ENCODE data around the gene FGF18. TPM values are rescaled to one million over a fixed set of nuclear protein-coding genes. Genes with fewer than 3 reads are reported as not detected.

Gene FGF18
- total RNA-seq, 4 donors from 2014 or later = 0.14 to 0.32 TPM; not detected in 2

GRCh38 chr5:171470420-171470819, 51.0 kb downstream of the FGF18 start:
- TF ChIP-seq POLR2A (IDR thresholded peaks at IDR 0.05) = no peak
- H3K27me3 ChIP-seq = no peaks in the 10 kb centered on the region
- H3K36me3 ChIP-seq = no peaks in the 10 kb centered on the region
- intact Hi-C loops (cut with DNase I; ENCODE audit: low total_unique reads) (no loop called here), in situ Hi-C loops (cut with MboI; ENCODE audit: low pct_ligation_motif_present in 1 of 4, low pct_unique_long_range_greater_than_20kb in 1 of 4, low sequenced_read_pairs in 3 of 4) (no loop called here)
- no peaks in the 10 kb centered on the region for H3K4me1 ChIP-seq
- no peak for DNase-seq
- no peak overlapping the region for H3K27ac ChIP-seq
- no peaks in the 10 kb centered on the region for H3K9me3 ChIP-seq
- no peak overlapping the region for H3K4me3 ChIP-seq
- WGBS, 2 donors (ENCODE audit: low coverage in 1 of 2) = 87 to 92% methylated on average over 13 to 15 of the region's 15 CpGs

- in situ Hi-C loops (cut with MboI; ENCODE audit: low pct_ligation_motif_present in 1 of 4, low pct_unique_long_range_greater_than_20kb in 1 of 4, low sequenced_read_pairs in 3 of 4) (no loop called here), intact Hi-C loops (cut with DNase I; ENCODE audit: low total_unique reads) (no loop called here)
- no peak for DNase-seq
- no peak for TF ChIP-seq POLR2A (IDR thresholded peaks at IDR 0.05)
- no peak for TF ChIP-seq POLR2AphosphoS5 (IDR thresholded peaks at IDR 0.05)
- WGBS, 2 donors (ENCODE audit: low coverage in 1 of 2) = 77 to 92% methylated on average over 5 to 16 of the region's 16 CpGs
- H3K9me3 ChIP-seq = no peaks in the 10 kb centered on the region
- no peaks in the 10 kb centered on the region for H3K27me3 ChIP-seq
- H3K4me3 ChIP-seq = no peak overlapping the region
- no peaks in the 10 kb centered on the region for H3K4me1 ChIP-seq
- no peak overlapping the region for H3K27ac ChIP-seq
- H3K36me3 ChIP-seq = no peaks in the 10 kb centered on the region
Observed at GRCh38 chr5:171474230-171474813, 54.9 kb downstream of the FGF18 start.

- in situ Hi-C loops (cut with MboI; ENCODE audit: low pct_ligation_motif_present in 1 of 4, low pct_unique_long_range_greater_than_20kb in 1 of 4, low sequenced_read_pairs in 3 of 4) (no loop called here), intact Hi-C loops (cut with DNase I; ENCODE audit: low total_unique reads) (no loop called here)
- TF ChIP-seq POLR2AphosphoS5 (IDR thresholded peaks at IDR 0.05) (no peak), EP300 (IDR thresholded peaks at IDR 0.05; ENCODE audit: low read depth) (no peak), POLR2A (IDR thresholded peaks at IDR 0.05) (no peak), CTCF (IDR thresholded peaks at IDR 0.05) (no peak)
- no peak for DNase-seq
- no peak overlapping the region for H3K4me3 ChIP-seq
- H3K4me1 ChIP-seq = no peaks in the 10 kb centered on the region
- H3K36me3 ChIP-seq = no peaks in the 10 kb centered on the region
- no peaks in the 10 kb centered on the region for H3K27me3 ChIP-seq
- no peaks in the 10 kb centered on the region for H3K9me3 ChIP-seq
- H3K27ac ChIP-seq = no peak overlapping the region
Observed at GRCh38 chr5:171475596-171475995, 56.1 kb downstream of the FGF18 start.

GRCh38 chr5:171476701-171477100, 57.3 kb downstream of the FGF18 start:
- TF ChIP-seq CTCF (IDR thresholded peaks at IDR 0.05) (no peak), POLR2A (IDR thresholded peaks at IDR 0.05) (no peak), EP300 (IDR thresholded peaks at IDR 0.05; ENCODE audit: low read depth) (no peak), POLR2AphosphoS5 (IDR thresholded peaks at IDR 0.05) (no peak)
- no peaks in the 10 kb centered on the region for H3K9me3 ChIP-seq
- H3K4me1 ChIP-seq = no peaks in the 10 kb centered on the region
- WGBS, 2 donors (ENCODE audit: low coverage in 1 of 2) = 71 to 100% methylated on average over 1 of the region's 1 CpG
- no peaks in the 10 kb centered on the region for H3K36me3 ChIP-seq
- intact Hi-C loops (cut with DNase I; ENCODE audit: low total_unique reads) (no loop called here), in situ Hi-C loops (cut with MboI; ENCODE audit: low pct_ligation_motif_present in 1 of 4, low pct_unique_long_range_greater_than_20kb in 1 of 4, low sequenced_read_pairs in 3 of 4) (no loop called here)
- no peaks in the 10 kb centered on the region for H3K27me3 ChIP-seq
- no peak overlapping the region for H3K27ac ChIP-seq
- no peak for DNase-seq
- H3K4me3 ChIP-seq = no peak overlapping the region

GRCh38 chr5:171477101-171477500, 57.7 kb downstream of the FGF18 start:
- no peaks in the 10 kb centered on the region for H3K36me3 ChIP-seq
- TF ChIP-seq POLR2A (IDR thresholded peaks at IDR 0.05) (no peak), CTCF (IDR thresholded peaks at IDR 0.05) (no peak), POLR2AphosphoS5 (IDR thresholded peaks at IDR 0.05) (no peak), EP300 (IDR thresholded peaks at IDR 0.05; ENCODE audit: low read depth) (no peak)
- H3K27me3 ChIP-seq = no peaks in the 10 kb centered on the region
- WGBS, 2 donors (ENCODE audit: low coverage in 1 of 2) = 66% methylated on average over 2 of the region's 2 CpGs; no CpG with 5 or more reads in 1 of the 2 donors
- no peak overlapping the region for H3K4me3 ChIP-seq
- no peak for DNase-seq
- intact Hi-C loops (cut with DNase I; ENCODE audit: low total_unique reads) (no loop called here), in situ Hi-C loops (cut with MboI; ENCODE audit: low pct_ligation_motif_present in 1 of 4, low pct_unique_long_range_greater_than_20kb in 1 of 4, low sequenced_read_pairs in 3 of 4) (no loop called here)
- H3K4me1 ChIP-seq = no peaks in the 10 kb centered on the region
- H3K27ac ChIP-seq = no peak overlapping the region
- no peaks in the 10 kb centered on the region for H3K9me3 ChIP-seq
